Endothelial cell of umbilical vein (primary cell): ENCODE data around the gene ARHGAP10. TPM values are rescaled to one million over a fixed set of nuclear protein-coding genes. Genes with fewer than 3 reads are reported as not detected.

Source experiments
- BruUV-seq: library from RNA; stranded (reverse); fragments of 400-500 nt; replicated peaks from 2 replicates; lab custom pipeline; 2021; lab: Mats Ljungman, UMichigan
- CTCF ChIA-PET: fragments of 300-600, 350-600 bp; sonication (Branson Sonifier 250); formaldehyde crosslinking; loops from one replicate; lab custom pipeline; 2021; ENCODE audit warnings: antibody characterized with exemption, inconsistent platforms; lab: Charles Lee
- POLR2A ChIA-PET: fragments of 300-600, 350-600 bp; sonication (Branson Sonifier 250); formaldehyde crosslinking; loops from one replicate; lab custom pipeline; 2021; ENCODE audit warnings: antibody characterized with exemption, inconsistent platforms; lab: Charles Lee
- DNase-seq: peaks from one replicate; pipeline ENCODE4 v3.0.0-alpha.2; 2011; ENCODE audit warnings: low read depth, low spot score
- FAIRE-seq: peaks from 2 replicates; lab custom pipeline; 2011; peaks lifted over from hg19 to GRCh38; lab: Jason Lieb, UNC
- H2AFZ ChIP-seq: 2 replicates; pipeline ENCODE4 v1.6.0; 2012; ENCODE audit warnings: low read depth, low read length, control low read depth, inconsistent platforms
- H3K27ac ChIP-seq: 2 replicates; pipeline ENCODE4 v1.5.1; 2011; ENCODE audit warnings: low read depth, mild to moderate bottlenecking, control low read depth, low read length, moderate library complexity; ENCODE audit not compliant: insufficient read depth
- H3K27me3 ChIP-seq, 2 experiments: 2 replicates each; pipeline versions ENCODE4 v1.6.0 to v1.6.1; 2011; ENCODE audit warnings: low read length in 2 of 2, mixed read lengths in 1 of 2; ENCODE audit not compliant: control insufficient read depth in 2 of 2, insufficient read depth in 2 of 2
- H3K36me3 ChIP-seq, 2 experiments: 2 replicates in 1 of 2; 3 replicates in 1 of 2; pipeline ENCODE4 v1.5.1; 2011; ENCODE audit warnings: low read length in 2 of 2, mild to moderate bottlenecking in 1 of 2, moderate library complexity in 1 of 2; ENCODE audit not compliant: control insufficient read depth in 2 of 2, insufficient read depth in 2 of 2; ENCODE audit errors: extremely low read depth in 1 of 2
- H3K4me1 ChIP-seq: 3 replicates; pipeline ENCODE4 v1.5.1; 2011; ENCODE audit warnings: mild to moderate bottlenecking, low read length; ENCODE audit not compliant: control insufficient read depth, insufficient read depth; ENCODE audit errors: extremely low read depth
- H3K4me2 ChIP-seq: 2 replicates; pipeline ENCODE4 v1.6.1; 2011; ENCODE audit warnings: low read length, control low read depth, mixed read lengths; ENCODE audit not compliant: insufficient read depth
- H3K4me3 ChIP-seq, 3 experiments: fragments of 200-600 bp in 1 of 3; sonication (generic), shearing (Covaris generic) in 1 of 3; replicated peaks in 1 of 3; 2 replicates each; pipeline ENCODE4 v1.5.1; 2011 to 2016; ENCODE audit warnings: control low read depth in 3 of 3, low read length in 3 of 3, mild to moderate bottlenecking in 2 of 3, inconsistent platforms in 1 of 3, low read depth in 1 of 3, moderate library complexity in 1 of 3; ENCODE audit not compliant: insufficient read depth in 1 of 3
- H3K79me2 ChIP-seq: 2 replicates; pipeline ENCODE4 v1.6.0; 2012; ENCODE audit warnings: low read length, inconsistent platforms; ENCODE audit not compliant: control insufficient read depth, insufficient read depth
- H3K9ac ChIP-seq: replicated peaks from 2 replicates; pipeline ENCODE3; 2011; ENCODE audit warnings: low read length, control low read depth; ENCODE audit not compliant: insufficient read depth; ENCODE audit errors: extremely low read depth
- H3K9me1 ChIP-seq: replicated peaks from 3 replicates; pipeline ENCODE4 v1.6.0; 2011; ENCODE audit warnings: mild to moderate bottlenecking, low read length; ENCODE audit not compliant: control insufficient read depth, insufficient read depth; ENCODE audit errors: extremely low read depth
- H3K9me3 ChIP-seq: replicated peaks from 2 replicates; pipeline ENCODE4 v1.5.1; 2012; ENCODE audit warnings: low read length, inconsistent platforms; ENCODE audit not compliant: control insufficient read depth, insufficient read depth
- H4K20me1 ChIP-seq: replicated peaks from 2 replicates; pipeline ENCODE3; 2011; ENCODE audit warnings: mild to moderate bottlenecking, low read length; ENCODE audit not compliant: control insufficient read depth, insufficient read depth; ENCODE audit errors: extremely low read depth
- CTCF ChIP-seq, 2 donors: IDR thresholded peaks; 1 replicate in 1 of 2; 2 replicates in 1 of 2; pipeline ENCODE4 v1.5.1; 2011; ENCODE audit warnings: low read length in 2 of 2, mild to moderate bottlenecking in 2 of 2, moderate library complexity in 2 of 2, control low read depth in 1 of 2, inconsistent platforms in 1 of 2, low read depth in 1 of 2; ENCODE audit not compliant: insufficient read depth in 1 of 2; ENCODE audit errors: extremely low read depth in 1 of 2
- EZH2 ChIP-seq: IDR thresholded peaks from 2 replicates; pipeline ENCODE4 v1.6.1; 2012; ENCODE audit warnings: borderline replicate concordance, low read depth, mild to moderate bottlenecking, moderate library complexity, low read length, inconsistent platforms; ENCODE audit not compliant: severe bottlenecking
- FOS ChIP-seq: IDR thresholded peaks from 2 replicates; pipeline ENCODE4 v1.6.1; 2011; ENCODE audit warnings: mild to moderate bottlenecking, low read length, moderate library complexity, borderline replicate concordance; ENCODE audit not compliant: insufficient read depth
- GATA2 ChIP-seq: IDR thresholded peaks from 2 replicates; pipeline ENCODE4 v1.7.0; 2011; ENCODE audit warnings: low read depth, mild to moderate bottlenecking, moderate library complexity, mixed read lengths, low read length; ENCODE audit not compliant: insufficient read length, insufficient read depth
- JUN ChIP-seq: IDR thresholded peaks from 2 replicates; pipeline ENCODE4 v1.6.1; 2011; ENCODE audit warnings: borderline replicate concordance, low read depth; ENCODE audit not compliant: insufficient read length, insufficient read depth
- MYC ChIP-seq: IDR thresholded peaks from one replicate; pipeline ENCODE4 v1.6.1; 2011; ENCODE audit warnings: mild to moderate bottlenecking, low read depth, low read length
- POLR2AphosphoS5 ChIP-seq: IDR thresholded peaks from 2 replicates; pipeline ENCODE4 v1.6.1; 2012; ENCODE audit warnings: low read depth, mild to moderate bottlenecking, control low read depth, low read length, moderate library complexity; ENCODE audit not compliant: insufficient read depth
- dilution Hi-C: fragments of 300-500 bp; cut with MboI; formaldehyde crosslinking; loops from one replicate; pipeline ENCODE4 v1.15.0; 2019; ENCODE audit warnings: low sequenced_read_pairs; ENCODE audit not compliant: extremely low pct_ligation_motif_present
- intact Hi-C: fragments of 100-400 bp; cut with micrococcal nuclease; formaldehyde crosslinking; loops from one replicate; pipeline ENCODE4 v1.10.0; 2022
- polyA plus RNA-seq, 4 experiments: library from polyadenylated mRNA; depleted of rRNA in 3 of 4; stranded (reverse) in 3 of 4; unstranded in 1 of 4; fragments of >200 nt; gene quantifications; 2 replicates each; pipeline versions ENCODE4 v1.2.1 to v1.2.3, GENCODE V29; 2011 to 2012; ENCODE audit warnings: missing spikeins in 1 of 4
- total RNA-seq: library from RNA; stranded (reverse); gene quantifications from 2 replicates; pipeline ENCODE4 v1.2.3, GENCODE V29; 2021

ARHGAP10 gene
- total and polyA plus RNA-seq, 2 donors (not counting 3 experiments of a cell fraction or from before 2014, with no cell fraction given), result 20.4 to 36.7 TPM

- H3K79me2 ChIP-seq, result peaks cover 32% of the 10 kb centered on the region
- H3K9ac ChIP-seq, result no peak overlapping the region
- H3K4me3 ChIP-seq, result no peak overlapping the region
- H3K36me3 ChIP-seq, result no peaks in the 10 kb centered on the region
- CTCF ChIA-PET, result interaction anchor here (0.6 kb wide), 1 partner anchor 10 kb away, joined by 3 read pairs; no protein-coding TSS in a partner anchor
- H3K27me3 ChIP-seq, result no peaks in the 10 kb centered on the region
- intact Hi-C loops, result no loop called here
- peaks cover 2% of the 10 kb centered on the region for H4K20me1 ChIP-seq
- no peak overlapping the region for H2AFZ ChIP-seq
- H3K9me3 ChIP-seq, result no peaks in the 10 kb centered on the region
- no TSS peak for BruUV-seq
- POLR2A ChIA-PET, result no interaction called here
- no peak for DNase-seq
- no peak for FAIRE-seq
- no peaks in the 10 kb centered on the region for H3K9me1 ChIP-seq
- no peaks in the 10 kb centered on the region for H3K4me1 ChIP-seq
- dilution Hi-C loops, result no loop called here
- H3K4me2 ChIP-seq, result no peak overlapping the region
- TF ChIP-seq GATA2 (no peak), EZH2 (no peak), JUN (no peak), MYC (no peak), FOS (no peak), POLR2AphosphoS5 (no peak), CTCF (IDR thresholded peaks at IDR 0.05; ENCODE audit: extremely low read depth in 1 of 2, insufficient read depth in 1 of 2, low read depth in 1 of 2, low read length in 2 of 2) (no peak)
- H3K27ac ChIP-seq, result no peak overlapping the region
Observed at GRCh38 chr4:147799986-147800555, 68.2 kb downstream of the ARHGAP10 start.
